NCI-H1694 (cell line): ENCODE data around the gene GAGE10.

Experiments used
- DNase-seq: peaks from one replicate; lab custom pipeline; 2025; lab: John Stamatoyannopoulos, UW

The GAGE10 gene

GRCh38 chrX:49303346-49303745, at the start of gene GAGE10:
TSS of gene GAGE10 (plus strand) at chrX:49303646. CDS start at chrX:49304860, 1,214 bp downstream.
- no peak for DNase-seq

GRCh38 chrX:49254639-49255038, 48.8 kb upstream of the GAGE10 start:
- no peak for DNase-seq

- no peak for DNase-seq
Measured at GRCh38 chrX:49256268-49256995, 47.0 kb upstream of the GAGE10 start.

- no peak for DNase-seq
Measured at GRCh38 chrX:49257074-49257790, 46.2 kb upstream of the GAGE10 start.

GRCh38 chrX:49257846-49258748, 45.3 kb upstream of the GAGE10 start:
- DNase-seq, result no peak

GRCh38 chrX:49258749-49259124, 44.7 kb upstream of the GAGE10 start:
- DNase-seq, result no peak

GRCh38 chrX:49260221-49260985, 43.0 kb upstream of the GAGE10 start:
- DNase-seq, result no peak

- DNase-seq, result no peak
Measured at GRCh38 chrX:49262603-49263002, 40.8 kb upstream of the GAGE10 start.

GRCh38 chrX:49263631-49264030, 39.8 kb upstream of the GAGE10 start:
- DNase-seq, result no peak

- no peak for DNase-seq
Measured at GRCh38 chrX:49264460-49264859, 39.0 kb upstream of the GAGE10 start, which contains the start of gene FOXP3. TSS of gene FOXP3 (minus strand) at chrX:49264710. CDS start at chrX:49258505, 6,205 bp downstream.

GRCh38 chrX:49266523-49267445, 36.7 kb upstream of the GAGE10 start:
- peak; percentile 4 for DNase-seq

- no peak for DNase-seq
Measured at GRCh38 chrX:49268702-49269009, 34.8 kb upstream of the GAGE10 start.

- peak; percentile 97 for DNase-seq
Measured at GRCh38 chrX:49269010-49269766, 34.3 kb upstream of the GAGE10 start.

- DNase-seq, result no peak
Measured at GRCh38 chrX:49269767-49270248, 33.6 kb upstream of the GAGE10 start, which contains the start of gene PPP1R3F. TSS of gene PPP1R3F (plus strand) at chrX:49269793. CDS start at chrX:49269870, 77 bp downstream.

- DNase-seq, result no peak
Measured at GRCh38 chrX:49270249-49270921, 33.1 kb upstream of the GAGE10 start.

- DNase-seq, result no peak
Measured at GRCh38 chrX:49271341-49271740, 32.1 kb upstream of the GAGE10 start.

- no peak for DNase-seq
Measured at GRCh38 chrX:49272421-49272820, 31.0 kb upstream of the GAGE10 start.

GRCh38 chrX:49273181-49273727, 30.2 kb upstream of the GAGE10 start:
- DNase-seq, result no peak

- no peak for DNase-seq
Measured at GRCh38 chrX:49276207-49276606, 27.2 kb upstream of the GAGE10 start.
